Stimulated activated CD4-positive, alpha-beta T cell treated with anti-CD3 and anti-CD28 coated beads, Interleukin-15, amount 100 ng/mL, for 24 hours (primary cell): ENCODE data around the gene KCTD5.

Experiments
- DNase-seq: peaks from one replicate; pipeline ENCODE4 v3.0.0-alpha.2; 2020

KCTD5 gene

GRCh38 chr16:2698103-2698870 lies 16.0 kb downstream of the KCTD5 start:
- DNase-seq: no peak

- DNase-seq: no peak
Measured at GRCh38 chr16:2698965-2699750, 16.8 kb downstream of the KCTD5 start.

GRCh38 chr16:2699791-2700600 lies 17.7 kb downstream of the KCTD5 start:
- no peak for DNase-seq

GRCh38 chr16:2700786-2701185 lies 18.5 kb downstream of the KCTD5 start:
- DNase-seq: no peak

DNA sequence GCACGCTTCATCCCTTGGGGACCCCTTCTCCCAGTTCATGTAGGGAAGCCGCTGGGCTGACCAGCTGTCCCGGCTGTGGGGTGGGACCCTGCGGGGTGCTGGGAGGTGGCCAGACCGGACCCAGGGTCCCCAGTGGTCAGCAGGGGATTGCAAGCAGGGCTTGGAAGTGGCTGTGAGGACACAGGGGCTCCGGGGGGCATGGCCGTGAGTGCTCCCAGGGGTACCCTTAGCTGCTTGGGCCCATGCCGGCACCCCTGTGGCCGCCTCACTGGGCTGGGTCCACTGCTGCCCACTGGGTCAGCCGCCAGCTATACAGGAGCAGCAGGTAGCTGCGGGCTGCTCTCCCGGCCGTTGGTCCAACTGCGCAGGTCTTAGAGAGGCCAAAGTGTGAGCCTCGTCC lies 18.9 kb downstream of the KCTD5 start:
- DNase-seq: no peak

GRCh38 chr16:2701713-2702437 lies 19.6 kb downstream of the KCTD5 start:
- DNase-seq: no peak

DNA sequence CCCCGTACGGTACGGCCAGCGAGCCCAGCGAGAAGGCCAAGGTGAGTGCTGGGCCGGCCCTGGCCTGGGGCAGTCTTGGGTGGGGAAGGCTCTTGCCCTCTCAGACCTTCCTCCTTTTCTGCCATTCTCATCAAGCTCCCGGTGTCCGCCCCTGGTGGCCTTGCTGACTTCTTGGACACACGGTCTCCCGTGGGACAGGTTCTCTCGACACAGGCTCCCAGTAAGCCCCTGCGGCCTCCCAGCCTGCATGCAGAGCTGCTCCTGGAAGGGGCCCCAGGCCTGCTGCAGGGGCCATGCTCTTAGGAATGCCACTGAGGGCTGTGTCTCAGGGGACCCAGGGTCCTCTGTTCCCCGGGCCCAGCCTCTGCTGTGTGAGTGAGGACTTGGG lies 20.1 kb downstream of the KCTD5 start:
- no peak for DNase-seq

DNA sequence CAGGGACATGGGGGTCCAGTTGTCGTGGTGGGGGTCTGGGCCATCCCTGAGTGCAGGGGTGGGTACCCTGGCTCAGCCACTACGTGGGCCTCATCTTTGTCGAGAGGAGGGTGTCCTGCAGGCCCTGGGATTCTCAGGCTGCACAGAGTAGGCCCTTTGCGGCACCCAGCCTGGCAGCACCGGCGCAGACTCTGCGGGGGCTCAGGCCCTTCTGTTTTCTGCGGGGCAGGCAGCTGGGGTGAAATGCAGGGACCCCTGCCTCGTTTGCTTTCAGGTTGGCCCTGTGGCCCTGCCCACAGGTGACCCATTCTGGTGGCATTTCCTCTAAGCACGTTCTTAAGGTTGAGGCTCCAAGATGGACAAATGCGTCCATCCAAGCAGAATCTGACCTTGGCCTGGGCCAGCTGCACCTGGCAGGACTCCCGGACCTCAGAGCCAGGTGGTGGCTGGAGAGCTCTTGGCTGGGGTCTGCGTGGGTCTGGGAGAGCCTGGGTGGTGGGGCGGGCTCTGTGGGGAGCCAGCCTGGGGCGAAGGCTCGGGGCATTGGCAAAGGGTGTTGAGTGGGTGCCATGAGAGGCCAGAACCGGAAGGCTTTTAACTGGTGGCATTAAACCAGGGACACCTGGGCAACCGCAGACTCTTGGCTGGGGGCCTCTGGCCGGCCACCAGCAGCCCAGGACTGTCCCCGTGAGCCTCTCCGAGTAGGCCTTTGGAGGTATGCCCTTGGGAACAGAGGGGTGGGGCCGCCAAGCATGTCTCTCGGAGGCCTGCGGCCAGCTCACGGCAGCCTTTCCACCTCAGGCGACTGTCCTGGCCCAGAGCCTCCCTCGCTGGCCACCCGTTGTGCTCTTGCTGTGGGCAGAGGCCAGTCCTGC lies 20.8 kb downstream of the KCTD5 start:
- DNase-seq: no peak

- DNase-seq: no peak
Measured at GRCh38 chr16:2704166-2704982, 22.1 kb downstream of the KCTD5 start.

- DNase-seq: no peak
Measured at GRCh38 chr16:2704983-2705275, 22.6 kb downstream of the KCTD5 start.

GRCh38 chr16:2705351-2705750 lies 23.0 kb downstream of the KCTD5 start:
- no peak for DNase-seq

- no peak for DNase-seq
Measured at GRCh38 chr16:2706085-2706484, 23.8 kb downstream of the KCTD5 start.

DNA sequence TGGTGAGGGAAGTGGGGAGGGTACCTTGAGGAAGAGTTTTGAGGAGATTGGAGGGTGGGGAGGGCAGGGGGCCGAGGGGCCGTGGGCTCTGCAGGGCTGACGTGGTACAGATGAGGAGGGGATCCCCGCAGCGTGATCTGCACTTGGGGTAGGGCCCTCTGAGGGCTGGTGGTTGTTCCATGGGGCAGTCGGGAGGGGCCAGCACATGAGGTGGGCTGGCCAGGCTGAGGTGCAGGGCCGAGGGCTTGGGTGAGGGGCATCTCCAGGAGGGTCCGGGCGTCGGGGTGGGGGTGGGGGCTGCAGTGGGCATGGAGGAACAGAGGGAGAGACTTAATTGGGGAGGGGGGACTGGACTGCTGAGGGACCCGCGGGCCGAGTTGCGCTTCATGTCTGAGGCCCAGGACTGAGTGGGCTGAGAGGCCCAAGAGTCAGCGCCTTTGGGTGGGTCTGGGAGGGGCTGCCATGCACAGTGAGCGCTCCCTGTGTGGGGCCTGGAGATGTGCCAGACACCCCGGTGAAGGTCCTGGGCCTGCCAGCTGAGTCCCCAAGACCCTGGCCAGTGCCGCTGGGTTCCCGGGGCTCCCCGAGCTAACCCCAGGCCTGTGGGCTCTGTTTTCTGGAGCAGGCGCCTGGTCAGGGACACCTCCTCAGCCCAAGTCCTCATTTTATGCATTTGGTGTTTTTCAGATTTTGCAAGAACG lies 24.4 kb downstream of the KCTD5 start:
- no peak for DNase-seq

GRCh38 chr16:2707368-2708289 lies 25.3 kb downstream of the KCTD5 start:
- no peak for DNase-seq

DNA sequence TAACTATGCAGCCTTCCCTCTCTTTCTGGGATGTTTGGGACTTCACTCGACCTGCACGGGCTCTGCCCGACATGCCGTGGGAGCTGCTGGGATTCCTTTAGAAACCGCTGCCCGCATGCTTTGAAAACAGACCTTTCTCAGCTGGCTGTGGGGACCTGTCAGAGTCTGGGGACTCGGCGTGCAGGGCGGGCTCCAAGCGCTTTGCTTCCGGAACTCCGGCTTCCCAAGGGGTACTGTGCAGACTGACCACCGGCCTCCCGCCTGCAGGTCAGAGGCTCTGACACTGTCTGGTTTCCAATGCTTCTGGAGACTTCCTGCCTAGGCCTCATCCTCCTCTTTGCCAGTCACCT lies 25.9 kb downstream of the KCTD5 start:
- no peak for DNase-seq

DNA sequence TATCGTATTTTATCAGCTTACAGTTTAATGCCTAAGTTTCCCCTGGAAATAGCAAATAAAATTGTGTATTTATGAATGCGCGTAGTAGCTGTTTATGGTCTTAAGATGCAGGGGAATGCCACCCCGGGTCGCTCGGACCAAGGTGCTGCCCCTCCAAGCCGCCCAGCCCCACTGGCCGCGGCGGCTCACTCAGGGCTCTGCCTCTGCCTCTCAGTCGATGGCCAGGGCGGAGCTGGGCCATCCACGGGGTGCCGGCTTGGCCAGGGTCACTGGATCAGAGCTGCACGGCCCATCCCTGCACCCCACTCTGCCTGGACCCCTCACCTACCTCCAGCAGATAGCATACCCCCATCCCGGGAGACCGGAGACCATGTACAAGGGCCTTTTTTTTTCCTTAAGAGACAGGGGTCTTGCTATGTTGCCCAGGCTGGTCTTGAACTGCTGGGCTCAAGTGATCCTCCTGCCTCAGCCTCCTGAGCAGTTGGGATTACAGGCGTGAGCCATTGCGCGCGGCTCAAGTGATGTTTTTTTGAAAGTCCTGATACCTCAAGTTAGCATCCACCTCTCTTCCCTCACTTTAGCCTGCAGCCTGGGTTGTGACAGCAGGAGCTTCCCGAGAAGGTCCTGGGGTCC lies 26.7 kb downstream of the KCTD5 start:
- no peak for DNase-seq

DNA sequence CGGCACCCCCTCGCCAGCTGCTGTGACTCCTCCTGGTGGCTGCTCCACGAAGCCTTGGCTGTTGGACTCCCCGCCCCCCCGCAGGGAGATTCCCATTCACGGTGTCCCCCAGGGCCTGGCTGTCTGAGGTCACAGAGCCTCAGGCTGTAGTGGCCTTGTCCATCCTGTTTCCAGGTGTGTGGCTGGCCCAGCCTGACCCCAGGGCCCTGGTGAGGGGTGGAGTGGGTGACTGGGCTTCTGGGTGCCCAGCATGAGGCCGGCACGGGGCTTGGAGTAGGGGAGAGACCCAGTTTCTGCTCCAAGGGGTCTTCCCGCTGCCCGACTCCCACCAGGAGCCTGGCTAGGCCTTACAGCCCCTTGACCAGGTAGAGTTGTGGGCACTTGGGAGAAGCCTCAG lies 27.3 kb downstream of the KCTD5 start:
- DNase-seq: no peak

GRCh38 chr16:2710021-2710710 lies 27.8 kb downstream of the KCTD5 start:
- DNase-seq: no peak
